Chondrocyte (in vitro differentiated cells): ENCODE measurements around the gene GLDN. TPM values are rescaled to one million over a fixed set of nuclear protein-coding genes. Genes with fewer than 3 reads are reported as not detected.

Experiments used
- DNase-seq: peaks from one replicate; pipeline ENCODE4 v3.0.0; 2021; ENCODE audit warnings: mixed read lengths, low spot score
- H3K27ac Mint-ChIP-seq: one replicate; pipeline ENCODE4 v1.8.0; 2021; ENCODE audit warnings: mild to moderate bottlenecking, moderate library complexity, mixed read lengths; ENCODE audit not compliant: unreplicated experiment
- H3K27me3 Mint-ChIP-seq: 2 replicates; pipeline ENCODE4 v1.8.0; 2021; ENCODE audit warnings: low read depth, mixed read lengths
- H3K36me3 Mint-ChIP-seq: 2 replicates; pipeline ENCODE4 v1.8.0; 2021; ENCODE audit warnings: low read depth, mixed read lengths
- H3K4me1 Mint-ChIP-seq: 2 replicates; pipeline ENCODE4 v1.8.0; 2021; ENCODE audit warnings: low read depth, mild to moderate bottlenecking, mixed read lengths
- H3K4me3 Mint-ChIP-seq: one replicate; pipeline ENCODE4 v1.8.0; 2021; ENCODE audit warnings: mild to moderate bottlenecking, moderate library complexity, mixed read lengths; ENCODE audit not compliant: unreplicated experiment
- H3K9me3 Mint-ChIP-seq: 2 replicates; pipeline ENCODE4 v1.8.0; 2021; ENCODE audit warnings: low read depth, mixed read lengths
- total RNA-seq: library from RNA; stranded (reverse); gene quantifications from 3 replicates; pipeline ENCODE4 v1.2.1, GENCODE V29; 2021
- TF ChIP-seq, protein P1 (sequence below): fragments of 200-600 bp; sonication (generic); IDR thresholded peaks from 2 replicates; pipeline ENCODE4 v1.5.0; 2021; ENCODE audit warnings: antibody characterized with exemption, mild to moderate bottlenecking, moderate library complexity

The GLDN gene
- total RNA-seq, 1 donor from 2014 or later, result 0.35 TPM

- no peak overlapping the region for H3K4me3 Mint-ChIP-seq
- H3K27me3 Mint-ChIP-seq, result no peaks in the 10 kb centered on the region
- TF ChIP-seq, protein P1, sequence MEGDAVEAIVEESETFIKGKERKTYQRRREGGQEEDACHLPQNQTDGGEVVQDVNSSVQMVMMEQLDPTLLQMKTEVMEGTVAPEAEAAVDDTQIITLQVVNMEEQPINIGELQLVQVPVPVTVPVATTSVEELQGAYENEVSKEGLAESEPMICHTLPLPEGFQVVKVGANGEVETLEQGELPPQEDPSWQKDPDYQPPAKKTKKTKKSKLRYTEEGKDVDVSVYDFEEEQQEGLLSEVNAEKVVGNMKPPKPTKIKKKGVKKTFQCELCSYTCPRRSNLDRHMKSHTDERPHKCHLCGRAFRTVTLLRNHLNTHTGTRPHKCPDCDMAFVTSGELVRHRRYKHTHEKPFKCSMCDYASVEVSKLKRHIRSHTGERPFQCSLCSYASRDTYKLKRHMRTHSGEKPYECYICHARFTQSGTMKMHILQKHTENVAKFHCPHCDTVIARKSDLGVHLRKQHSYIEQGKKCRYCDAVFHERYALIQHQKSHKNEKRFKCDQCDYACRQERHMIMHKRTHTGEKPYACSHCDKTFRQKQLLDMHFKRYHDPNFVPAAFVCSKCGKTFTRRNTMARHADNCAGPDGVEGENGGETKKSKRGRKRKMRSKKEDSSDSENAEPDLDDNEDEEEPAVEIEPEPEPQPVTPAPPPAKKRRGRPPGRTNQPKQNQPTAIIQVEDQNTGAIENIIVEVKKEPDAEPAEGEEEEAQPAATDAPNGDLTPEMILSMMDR, result no peak
- no peak overlapping the region for H3K27ac Mint-ChIP-seq
- no peaks in the 10 kb centered on the region for H3K36me3 Mint-ChIP-seq
- H3K4me1 Mint-ChIP-seq, result peaks cover 3% of the 10 kb centered on the region
- no peaks in the 10 kb centered on the region for H3K9me3 Mint-ChIP-seq
- DNase-seq, result no peak
Measured at GRCh38 chr15:51424780-51425179, 83.3 kb downstream of the GLDN start.

GRCh38 chr15:51425517-51426040 lies 84.1 kb downstream of the GLDN start:
- H3K27ac Mint-ChIP-seq, result no peak overlapping the region
- H3K9me3 Mint-ChIP-seq, result no peaks in the 10 kb centered on the region
- TF ChIP-seq, protein P1, result no peak
- no peaks in the 10 kb centered on the region for H3K27me3 Mint-ChIP-seq
- peaks cover 3% of the 10 kb centered on the region for H3K4me1 Mint-ChIP-seq
- no peaks in the 10 kb centered on the region for H3K36me3 Mint-ChIP-seq
- DNase-seq, result no peak
- H3K4me3 Mint-ChIP-seq, result no peak overlapping the region

DNA sequence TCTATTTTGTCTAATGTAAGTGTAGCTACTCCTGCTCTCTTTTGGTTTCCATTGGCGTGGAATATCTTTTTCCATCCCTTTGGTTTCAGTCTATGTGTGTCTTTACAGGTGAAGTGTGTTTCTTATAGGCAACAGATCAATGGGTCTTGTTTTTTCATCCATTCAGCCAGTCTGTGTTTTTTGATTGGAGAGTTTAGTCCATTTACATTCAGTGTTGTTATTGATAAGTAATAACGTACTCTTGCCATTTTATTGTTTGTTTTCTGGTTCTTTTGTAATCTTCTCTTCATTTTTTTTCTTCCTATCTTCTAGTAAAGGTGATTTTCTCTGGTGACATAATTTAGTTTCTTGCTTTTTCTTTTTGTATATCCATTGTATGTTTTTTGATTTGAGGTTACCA lies 97.1 kb downstream of the GLDN start:
- Mint-ChIP-seq H3K36me3 (peaks cover 3% of the 10 kb centered on the region), H3K27ac (no peak overlapping the region), H3K4me1 (no peaks in the 10 kb centered on the region), H3K4me3 (no peak overlapping the region), H3K9me3 (peaks cover 35% of the 10 kb centered on the region), H3K27me3 (peaks cover 5% of the 10 kb centered on the region)
- TF ChIP-seq, protein P1, result no peak
- no peak for DNase-seq

DNA sequence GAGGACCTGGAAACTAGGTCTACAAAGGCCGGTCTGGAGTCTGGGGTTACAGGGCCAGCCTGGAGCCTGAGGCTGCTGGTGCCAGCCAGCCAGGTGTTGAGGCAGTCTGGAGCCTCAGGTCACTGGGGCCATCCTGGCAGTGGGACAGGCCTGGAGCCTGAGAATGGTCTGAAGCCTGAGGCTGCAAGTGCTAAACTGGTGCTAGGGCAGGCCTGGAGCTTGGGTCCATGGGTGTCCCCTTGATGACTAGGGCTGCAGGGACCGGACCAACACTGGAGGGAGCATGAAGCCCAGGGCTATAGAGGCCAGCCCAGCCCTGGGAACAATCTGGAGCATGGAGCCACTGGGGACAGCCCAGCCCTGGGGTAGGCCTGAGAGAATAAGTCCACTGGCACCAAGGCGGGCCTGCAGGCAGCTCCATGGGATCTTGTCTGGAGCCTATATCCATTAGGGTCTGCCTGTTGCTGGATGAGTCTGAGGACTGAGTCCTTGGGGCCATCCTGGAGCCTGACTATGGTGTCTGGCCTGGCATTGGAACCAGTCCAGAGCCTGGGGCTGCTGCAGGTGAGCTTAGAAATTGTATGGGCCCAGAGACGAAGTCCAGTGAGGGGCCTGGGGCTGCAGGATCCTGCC lies 101.9 kb downstream of the GLDN start:
- Mint-ChIP-seq H3K27ac (no peak overlapping the region), H3K4me3 (no peak overlapping the region), H3K4me1 (peaks cover 3% of the 10 kb centered on the region), H3K36me3 (peaks cover 25% of the 10 kb centered on the region), H3K9me3 (peaks cover 21% of the 10 kb centered on the region), H3K27me3 (no peaks in the 10 kb centered on the region)
- TF ChIP-seq, protein P1, result no peak
- no peak for DNase-seq

DNA sequence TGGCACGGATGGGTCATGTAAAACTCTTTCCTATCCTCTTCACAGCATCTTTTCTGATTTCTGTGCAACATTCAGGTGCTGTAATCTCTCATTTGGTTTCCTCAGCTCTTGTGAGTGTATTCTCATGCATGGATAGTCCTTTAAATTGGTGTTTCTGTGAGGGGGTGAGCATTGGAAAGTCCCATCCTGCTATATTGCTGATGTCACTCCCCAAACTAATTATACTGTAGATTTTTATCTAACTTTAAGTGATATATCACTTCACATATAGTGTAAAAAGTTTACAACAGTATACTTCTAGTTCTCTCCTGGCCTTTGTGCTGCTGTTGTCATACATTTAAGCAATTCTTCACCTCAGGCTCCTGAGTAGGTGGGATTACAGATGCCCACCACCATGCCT lies 102.7 kb downstream of the GLDN start:
- Mint-ChIP-seq H3K4me1 (peaks cover 4% of the 10 kb centered on the region), H3K4me3 (no peak overlapping the region), H3K36me3 (peaks cover 26% of the 10 kb centered on the region), H3K9me3 (peaks cover 15% of the 10 kb centered on the region), H3K27me3 (no peaks in the 10 kb centered on the region), H3K27ac (no peak overlapping the region)
- no peak for DNase-seq
- TF ChIP-seq, protein P1, result no peak
